SJCRH30 (cell line): Measurements from ENCODE around the gene RRBP1. TPM values are rescaled to one million over a fixed set of nuclear protein-coding genes. Genes with fewer than 3 reads are reported as not detected.

Source experiments
- total RNA-seq: library from RNA; depleted of rRNA; stranded (reverse); fragments of >200 nt; shearing (Covaris generic); gene quantifications from 2 replicates; pipeline ENCODE4 v1.2.3, GENCODE V29; 2014; rRNA removed

RRBP1 gene
- total RNA-seq, 1 experiment from 2014 or later: 43.7 TPM

Other genes with a start within 250 kb of the RRBP1 start
- gene BFSP1, start 150.9 kb downstream of the RRBP1 start, total RNA-seq: not detected in 2 replicates
- 117 and 121 TPM in 2 replicates for gene DSTN, start 112.2 kb downstream of the RRBP1 start, total RNA-seq
- not detected in 2 replicates for gene BANF2, start 17.7 kb upstream of the RRBP1 start, total RNA-seq